ENCODE results near the gene YKT6. TPM values are rescaled to one million over a fixed set of nuclear protein-coding genes. Genes with fewer than 3 reads are reported as not detected.

YKT6 gene
- total RNA-seq, 4 donors from 2014 or later, result 36.2 to 54.6 (median 43.6) TPM

DNA sequence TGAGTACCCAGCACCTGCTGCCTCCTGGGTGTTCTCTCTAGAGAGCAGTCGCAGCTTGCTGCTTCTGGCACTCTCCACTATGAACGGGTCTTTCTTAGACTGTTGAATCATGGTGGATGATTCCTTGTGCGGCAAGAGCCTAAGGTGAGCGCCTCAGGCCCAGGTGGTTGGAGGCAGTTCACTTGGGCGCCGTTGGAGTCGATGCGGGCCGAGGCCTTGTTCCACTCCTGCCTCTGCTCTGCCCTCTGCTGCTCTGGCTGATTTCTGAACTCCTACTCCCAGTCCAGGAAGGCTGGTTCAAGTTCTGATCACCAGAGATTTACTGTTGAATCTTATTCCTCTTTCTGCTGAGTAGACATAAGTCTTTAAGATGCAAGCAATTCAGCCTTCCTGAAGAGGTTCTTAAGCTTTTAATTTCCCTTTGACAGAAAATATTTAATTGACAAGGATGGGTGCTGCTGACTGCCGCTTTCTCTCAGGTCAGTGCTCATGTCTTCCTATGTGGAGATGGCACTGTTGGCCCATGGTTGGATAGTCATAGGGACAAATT, 10.4 kb downstream of the YKT6 start:
- H3K27ac ChIP-seq, result no peak overlapping the region

DNA sequence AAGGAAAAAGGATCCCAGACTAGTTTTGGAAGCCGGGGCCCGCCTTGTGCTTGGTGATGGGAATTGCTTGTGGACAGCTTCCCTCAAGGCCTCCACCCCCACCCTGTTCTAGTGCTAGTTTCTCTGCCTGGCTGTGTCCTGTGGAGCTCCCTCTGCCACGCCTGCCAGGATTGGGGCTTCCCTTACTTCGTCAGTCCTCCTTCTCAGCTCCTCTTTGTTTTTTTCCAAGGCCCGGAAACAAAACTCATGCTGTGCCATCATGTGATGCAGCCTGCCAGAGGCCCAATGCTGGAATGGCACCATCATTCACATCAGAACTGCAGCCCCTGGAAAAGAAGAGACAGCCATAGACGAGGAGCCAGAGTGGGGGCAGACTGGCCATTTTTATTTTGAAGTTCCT, 11.2 kb downstream of the YKT6 start:
- peaks cover 4 to 72% (median 31%) of the 10 kb centered on the region in 3 donors for H3K36me3 ChIP-seq
- 77 to 79% methylated on average over 6 of the region's 6 CpGs for WGBS, 2 donors
- no peak overlapping the region for H3K27ac ChIP-seq
- no peaks in the 10 kb centered on the region for H3K9me3 ChIP-seq
- H3K4me1 ChIP-seq, result no peaks in the 10 kb centered on the region
- H3K27me3 ChIP-seq, result no peaks in the 10 kb centered on the region
- no peak for TF ChIP-seq POLR2A (IDR thresholded peaks at IDR 0.05)
- no peak for TF ChIP-seq EP300 (IDR thresholded peaks at IDR 0.05)
- TF ChIP-seq, protein P1, sequence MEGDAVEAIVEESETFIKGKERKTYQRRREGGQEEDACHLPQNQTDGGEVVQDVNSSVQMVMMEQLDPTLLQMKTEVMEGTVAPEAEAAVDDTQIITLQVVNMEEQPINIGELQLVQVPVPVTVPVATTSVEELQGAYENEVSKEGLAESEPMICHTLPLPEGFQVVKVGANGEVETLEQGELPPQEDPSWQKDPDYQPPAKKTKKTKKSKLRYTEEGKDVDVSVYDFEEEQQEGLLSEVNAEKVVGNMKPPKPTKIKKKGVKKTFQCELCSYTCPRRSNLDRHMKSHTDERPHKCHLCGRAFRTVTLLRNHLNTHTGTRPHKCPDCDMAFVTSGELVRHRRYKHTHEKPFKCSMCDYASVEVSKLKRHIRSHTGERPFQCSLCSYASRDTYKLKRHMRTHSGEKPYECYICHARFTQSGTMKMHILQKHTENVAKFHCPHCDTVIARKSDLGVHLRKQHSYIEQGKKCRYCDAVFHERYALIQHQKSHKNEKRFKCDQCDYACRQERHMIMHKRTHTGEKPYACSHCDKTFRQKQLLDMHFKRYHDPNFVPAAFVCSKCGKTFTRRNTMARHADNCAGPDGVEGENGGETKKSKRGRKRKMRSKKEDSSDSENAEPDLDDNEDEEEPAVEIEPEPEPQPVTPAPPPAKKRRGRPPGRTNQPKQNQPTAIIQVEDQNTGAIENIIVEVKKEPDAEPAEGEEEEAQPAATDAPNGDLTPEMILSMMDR (IDR thresholded peaks at IDR 0.05), result no peak
- DNase-seq (ENCODE audit: low spot score in 2 of 2), result no peak
- no peak overlapping the region for H3K4me3 ChIP-seq

More for the DNA sequence above, 10.4 kb downstream of the YKT6 start:
- WGBS, 2 donors, result 91 to 93% methylated on average over 10 of the region's 10 CpGs
- Histone ChIP-seq H3K9me3 (no peaks in the 10 kb centered on the region), H3K36me3 (peaks cover 4 to 80% (median 33%) of the 10 kb centered on the region in 3 donors), H3K4me3 (no peak overlapping the region), H3K4me1 (no peaks in the 10 kb centered on the region), H3K27me3 (no peaks in the 10 kb centered on the region)
- TF ChIP-seq, protein P1 (IDR thresholded peaks at IDR 0.05), result no peak
- TF ChIP-seq EP300 (IDR thresholded peaks at IDR 0.05) (no peak), POLR2A (IDR thresholded peaks at IDR 0.05) (no peak)
- no peak for DNase-seq (ENCODE audit: low spot score in 2 of 2)

DNA sequence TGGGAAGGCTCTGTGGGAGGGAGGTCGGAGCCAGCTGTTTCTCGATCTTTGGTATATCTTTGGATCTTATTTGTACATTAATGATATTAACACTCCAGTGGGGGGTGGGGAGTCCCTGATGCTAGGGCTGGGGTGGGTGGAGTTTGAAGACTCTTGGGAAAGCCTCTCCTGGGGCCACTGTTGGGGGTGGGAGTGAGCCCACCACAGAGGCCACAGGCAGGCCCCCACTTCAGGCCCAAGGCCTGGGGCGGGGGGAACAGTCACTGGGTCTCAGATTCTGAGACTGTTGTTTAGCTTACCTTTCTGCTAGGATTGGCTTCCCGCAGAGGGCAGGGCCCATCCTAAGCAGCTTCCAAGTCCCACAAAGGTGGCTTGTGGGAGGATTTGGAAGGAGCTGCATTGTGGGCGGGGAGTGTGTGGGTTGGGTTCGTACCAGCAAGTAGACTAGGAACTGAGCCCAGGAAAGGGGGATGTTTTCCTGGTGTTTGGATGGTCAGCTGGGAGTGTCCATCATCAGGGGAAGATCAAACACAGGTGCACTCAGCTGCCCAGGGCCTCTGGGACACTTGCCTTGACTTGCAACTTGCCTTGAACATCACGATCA, 11.9 kb downstream of the YKT6 start:
- Histone ChIP-seq H3K4me3 (no peak overlapping the region), H3K36me3 (peaks cover 2 to 65% (median 25%) of the 10 kb centered on the region in 3 donors), H3K9me3 (no peaks in the 10 kb centered on the region), H3K27ac (no peak overlapping the region), H3K4me1 (no peaks in the 10 kb centered on the region), H3K27me3 (no peaks in the 10 kb centered on the region)
- TF ChIP-seq, protein P1 (IDR thresholded peaks at IDR 0.05), result no peak
- TF ChIP-seq EP300 (IDR thresholded peaks at IDR 0.05) (no peak), POLR2A (IDR thresholded peaks at IDR 0.05) (no peak)
- 83 to 85% methylated on average over 7 of the region's 7 CpGs for WGBS, 2 donors
- DNase-seq (ENCODE audit: low spot score in 2 of 2), result no peak

DNA sequence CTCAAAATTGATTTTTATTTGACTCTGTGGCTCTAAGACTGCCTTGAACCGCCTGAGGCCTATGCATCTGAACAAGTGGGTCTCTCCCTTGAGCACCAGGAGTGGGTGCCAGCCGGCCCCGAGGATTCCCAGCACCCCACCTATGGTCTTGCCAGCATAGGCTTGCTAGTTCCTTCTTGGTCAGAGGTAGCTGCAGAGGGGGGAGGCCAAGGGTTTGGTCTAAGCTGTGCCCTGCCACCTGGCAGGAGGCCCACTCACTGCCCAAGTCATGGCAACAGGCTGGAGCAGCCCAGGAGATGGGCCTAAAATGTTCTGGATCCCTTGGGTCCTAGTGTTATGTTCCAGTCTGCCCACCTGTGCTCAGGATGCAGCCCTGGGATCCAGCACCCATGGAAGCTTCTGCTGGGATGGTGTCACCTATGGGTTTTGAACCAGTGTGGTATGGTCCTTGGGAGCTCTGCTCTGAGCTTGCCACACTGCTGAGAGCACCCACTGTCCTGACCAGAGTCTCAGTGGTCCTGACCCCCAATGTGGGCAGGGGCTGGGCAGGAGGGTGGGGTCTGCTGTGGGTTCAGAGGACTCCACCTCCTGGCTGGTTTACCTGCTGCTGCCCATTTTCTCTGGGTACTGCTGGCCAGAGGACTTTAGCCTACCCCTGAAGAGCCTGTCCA, 12.6 kb downstream of the YKT6 start:
- TF ChIP-seq EP300 (IDR thresholded peaks at IDR 0.05) (no peak), POLR2A (IDR thresholded peaks at IDR 0.05) (no peak)
- TF ChIP-seq, protein P1 (IDR thresholded peaks at IDR 0.05), result no peak
- Histone ChIP-seq H3K27ac (no peak overlapping the region), H3K9me3 (no peaks in the 10 kb centered on the region), H3K27me3 (no peaks in the 10 kb centered on the region), H3K36me3 (peaks cover 0 to 58% (median 22%) of the 10 kb centered on the region in 3 donors), H3K4me3 (no peak overlapping the region), H3K4me1 (no peaks in the 10 kb centered on the region)
- no peak for DNase-seq (ENCODE audit: low spot score in 2 of 2)
- 84 to 90% methylated on average over 3 of the region's 3 CpGs for WGBS, 2 donors

DNA sequence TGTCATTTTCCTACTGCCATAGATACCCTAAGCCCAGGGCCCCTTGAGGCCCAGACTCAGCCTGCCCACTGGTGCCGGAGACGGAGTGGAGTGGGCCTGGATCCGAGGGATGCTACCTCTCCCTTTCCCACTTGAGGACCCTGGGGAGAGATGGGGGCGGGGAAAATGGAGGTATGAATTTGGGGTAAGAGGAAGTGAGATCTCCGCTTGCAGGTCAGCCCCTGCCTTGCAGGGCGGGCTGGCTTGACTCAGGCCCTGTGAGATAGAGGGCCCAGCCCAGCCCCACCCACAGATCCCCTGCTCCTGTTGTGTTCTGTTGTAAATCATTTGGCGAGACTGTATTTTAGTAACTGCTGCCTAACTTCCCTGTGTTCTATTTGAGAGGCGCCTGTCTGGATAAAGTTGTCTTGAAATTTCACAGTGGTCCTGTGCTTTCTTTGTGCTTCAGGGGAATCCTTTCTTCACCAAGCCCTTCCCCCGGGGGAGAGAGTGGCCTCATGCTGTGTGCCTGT, 13.2 kb downstream of the YKT6 start:
- Histone ChIP-seq H3K9me3 (peaks cover 0 to 6% (median 0%) of the 10 kb centered on the region in 4 donors), H3K4me1 (no peaks in the 10 kb centered on the region), H3K27ac (no peak overlapping the region), H3K36me3 (peaks cover 0 to 52% (median 19%) of the 10 kb centered on the region in 3 donors), H3K4me3 (no peak overlapping the region), H3K27me3 (no peaks in the 10 kb centered on the region)
- 76 to 79% methylated on average over 9 of the region's 9 CpGs for WGBS, 2 donors
- TF ChIP-seq, protein P1 (IDR thresholded peaks at IDR 0.05), result no peak
- TF ChIP-seq EP300 (IDR thresholded peaks at IDR 0.05) (no peak), POLR2A (IDR thresholded peaks at IDR 0.05) (no peak)
- no peak for DNase-seq (ENCODE audit: low spot score in 2 of 2)

Measured in tibial nerve (tissue), 4 donors.